ENCODE results near the gene C9.

GRCh38 chr5:39363217-39363616 is 1.1 kb downstream of the C9 start:
- TF ChIP-seq CTCF (IDR thresholded peaks at IDR 0.05): no peak
- TF ChIP-seq POLR2A (IDR thresholded peaks at IDR 0.05): no peak
